PFSK-1 (cell line): ENCODE measurements around the gene DISP3.

ENCODE experiments used
- FOXP2 ChIP-seq: optimal IDR thresholded peaks from 2 replicates; pipeline ENCODE3; 2011; ENCODE audit warnings: borderline replicate concordance, control low read depth, inconsistent platforms; ENCODE audit not compliant: insufficient read depth; ENCODE audit errors: extremely low read length, extremely low read depth
- POLR2AphosphoS5 ChIP-seq: IDR thresholded peaks from 2 replicates; pipeline ENCODE4 v1.6.1; 2012; ENCODE audit warnings: low read depth, mild to moderate bottlenecking, control low read depth, low read length, moderate library complexity
- SIN3A ChIP-seq: IDR thresholded peaks from 2 replicates; pipeline ENCODE4 v1.6.1; 2012; ENCODE audit warnings: mild to moderate bottlenecking, low read length, moderate library complexity, borderline replicate concordance; ENCODE audit not compliant: insufficient read depth
- TAF1 ChIP-seq: IDR thresholded peaks from 2 replicates; pipeline ENCODE4 v1.6.1; 2012; ENCODE audit warnings: low read length, control low read depth, borderline replicate concordance; ENCODE audit not compliant: insufficient read depth
- TF ChIP-seq, protein P1 (sequence below), 2 experiments: IDR thresholded peaks; 2 replicates each; pipeline versions ENCODE4 v1.6.1 to v1.8.0; 2011 to 2012; ENCODE audit warnings: low read depth in 2 of 2, low read length in 2 of 2, control low read depth in 1 of 2, inconsistent platforms in 1 of 2, mild to moderate bottlenecking in 1 of 2, moderate library complexity in 1 of 2; ENCODE audit not compliant: insufficient read depth in 1 of 2

The DISP3 gene

GRCh38 chr1:11543392-11543791 lies 64.4 kb downstream of the DISP3 start:
- no peak for TF ChIP-seq SIN3A
- TF ChIP-seq, protein P1, sequence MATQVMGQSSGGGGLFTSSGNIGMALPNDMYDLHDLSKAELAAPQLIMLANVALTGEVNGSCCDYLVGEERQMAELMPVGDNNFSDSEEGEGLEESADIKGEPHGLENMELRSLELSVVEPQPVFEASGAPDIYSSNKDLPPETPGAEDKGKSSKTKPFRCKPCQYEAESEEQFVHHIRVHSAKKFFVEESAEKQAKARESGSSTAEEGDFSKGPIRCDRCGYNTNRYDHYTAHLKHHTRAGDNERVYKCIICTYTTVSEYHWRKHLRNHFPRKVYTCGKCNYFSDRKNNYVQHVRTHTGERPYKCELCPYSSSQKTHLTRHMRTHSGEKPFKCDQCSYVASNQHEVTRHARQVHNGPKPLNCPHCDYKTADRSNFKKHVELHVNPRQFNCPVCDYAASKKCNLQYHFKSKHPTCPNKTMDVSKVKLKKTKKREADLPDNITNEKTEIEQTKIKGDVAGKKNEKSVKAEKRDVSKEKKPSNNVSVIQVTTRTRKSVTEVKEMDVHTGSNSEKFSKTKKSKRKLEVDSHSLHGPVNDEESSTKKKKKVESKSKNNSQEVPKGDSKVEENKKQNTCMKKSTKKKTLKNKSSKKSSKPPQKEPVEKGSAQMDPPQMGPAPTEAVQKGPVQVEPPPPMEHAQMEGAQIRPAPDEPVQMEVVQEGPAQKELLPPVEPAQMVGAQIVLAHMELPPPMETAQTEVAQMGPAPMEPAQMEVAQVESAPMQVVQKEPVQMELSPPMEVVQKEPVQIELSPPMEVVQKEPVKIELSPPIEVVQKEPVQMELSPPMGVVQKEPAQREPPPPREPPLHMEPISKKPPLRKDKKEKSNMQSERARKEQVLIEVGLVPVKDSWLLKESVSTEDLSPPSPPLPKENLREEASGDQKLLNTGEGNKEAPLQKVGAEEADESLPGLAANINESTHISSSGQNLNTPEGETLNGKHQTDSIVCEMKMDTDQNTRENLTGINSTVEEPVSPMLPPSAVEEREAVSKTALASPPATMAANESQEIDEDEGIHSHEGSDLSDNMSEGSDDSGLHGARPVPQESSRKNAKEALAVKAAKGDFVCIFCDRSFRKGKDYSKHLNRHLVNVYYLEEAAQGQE (IDR thresholded peaks at IDR 0.05; ENCODE audit: insufficient read depth in 1 of 2, low read depth in 2 of 2, low read length in 2 of 2), result no peak
- TF ChIP-seq FOXP2, result no peak
- TF ChIP-seq POLR2AphosphoS5, result no peak
- TF ChIP-seq TAF1, result no peak

- TF ChIP-seq FOXP2, result no peak
- TF ChIP-seq TAF1, result no peak
- TF ChIP-seq, protein P1 (IDR thresholded peaks at IDR 0.05; ENCODE audit: insufficient read depth in 1 of 2, low read depth in 2 of 2, low read length in 2 of 2), result no peak
- TF ChIP-seq POLR2AphosphoS5, result no peak
- no peak for TF ChIP-seq SIN3A
Observed at GRCh38 chr1:11543796-11544195, 64.8 kb downstream of the DISP3 start.

DNA sequence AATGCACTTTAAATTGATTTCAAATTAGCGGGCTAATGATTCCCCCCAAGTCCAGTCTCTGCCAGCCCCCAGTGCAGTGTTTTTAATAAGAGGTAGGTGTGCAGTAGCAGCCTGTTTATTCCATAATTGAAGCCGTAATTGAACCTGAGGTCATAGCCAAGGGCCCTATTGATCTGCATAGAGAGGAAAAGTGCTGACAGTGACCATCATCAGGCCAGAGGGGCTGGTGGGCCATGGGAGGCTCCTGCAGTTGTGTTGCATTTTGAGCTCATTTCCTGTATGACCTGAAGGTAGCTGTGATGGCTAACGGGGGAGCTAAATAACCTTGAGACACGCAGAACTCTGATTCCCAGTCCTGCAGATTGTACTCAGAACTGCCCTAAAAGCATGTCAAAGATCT lies 67.5 kb downstream of the DISP3 start:
- TF ChIP-seq TAF1, result no peak
- no peak for TF ChIP-seq SIN3A
- TF ChIP-seq, protein P1 (IDR thresholded peaks at IDR 0.05; ENCODE audit: insufficient read depth in 1 of 2, low read depth in 2 of 2, low read length in 2 of 2), result no peak
- TF ChIP-seq FOXP2, result no peak
- no peak for TF ChIP-seq POLR2AphosphoS5

GRCh38 chr1:11550664-11551283 lies 71.8 kb downstream of the DISP3 start:
- TF ChIP-seq FOXP2 (no peak), SIN3A (peak; percentile 100), TAF1 (no peak), POLR2AphosphoS5 (no peak)
- TF ChIP-seq, protein P1 (IDR thresholded peaks at IDR 0.05; ENCODE audit: insufficient read depth in 1 of 2, low read depth in 2 of 2, low read length in 2 of 2), result peak; percentile 98 to 99
